Spinal cord (tissue), 10 donors: ENCODE measurements around the gene SMAD6. TPM values are rescaled to one million over a fixed set of nuclear protein-coding genes. Genes with fewer than 3 reads are reported as not detected.

ENCODE experiments used
- DNase-seq, 6 donors: peaks; one replicate each; pipeline versions ENCODE4 v3.0.0 to v3.0.0-alpha.2; 2013 to 2015; ENCODE audit warnings: low spot score in 6 of 6, low read depth in 4 of 6
- H3K27ac ChIP-seq: one replicate; pipeline ENCODE4 v1.5.1; 2013; ENCODE audit warnings: low read depth, low read length, control low read depth
- H3K27me3 ChIP-seq: one replicate; pipeline ENCODE4 v1.6.1; 2013; ENCODE audit warnings: low read length; ENCODE audit not compliant: control insufficient read depth, insufficient read depth
- H3K36me3 ChIP-seq: one replicate; pipeline ENCODE4 v1.6.1; 2013; ENCODE audit warnings: low read length; ENCODE audit not compliant: control insufficient read depth, insufficient read depth
- H3K4me1 ChIP-seq: one replicate; pipeline ENCODE4 v1.6.1; 2013; ENCODE audit warnings: low read length; ENCODE audit not compliant: control insufficient read depth, insufficient read depth
- H3K4me3 ChIP-seq: one replicate; pipeline ENCODE4 v1.5.1; 2013; ENCODE audit warnings: low read depth, low read length, control low read depth
- H3K9me3 ChIP-seq: one replicate; pipeline ENCODE4 v1.6.1; 2013; ENCODE audit warnings: low read length; ENCODE audit not compliant: control insufficient read depth, insufficient read depth
- WGBS: methylation state at CpG from one replicate; pipeline ENCODE4 v1.1.5; 2013; ENCODE audit warnings: missing lambda C conversion rate; ENCODE audit not compliant: insufficient coverage; 5-methylcytosine and 5-hydroxymethylcytosine counted together
- polyA plus RNA-seq, 2 donors: library from polyadenylated mRNA; unstranded; fragments of 120-200 nt; gene quantifications; one replicate each; pipeline ENCODE4 v1.2.1, GENCODE V29; 2013; ENCODE audit not compliant: insufficient read length in 2 of 2
- total RNA-seq, 2 donors: library from RNA; depleted of rRNA in 1 of 2; stranded (reverse); fragments of 120-200 nt in 1 of 2; fragments of >200 nt in 1 of 2; gene quantifications; one replicate each; pipeline versions ENCODE4 v1.2.3 to v1.2.4, GENCODE V29; 2013 to 2014
- donor health status: healthy.

The SMAD6 gene
- total and polyA plus RNA-seq, 4 donors = 7.7 to 22.0 (median 10.3) TPM

DNA sequence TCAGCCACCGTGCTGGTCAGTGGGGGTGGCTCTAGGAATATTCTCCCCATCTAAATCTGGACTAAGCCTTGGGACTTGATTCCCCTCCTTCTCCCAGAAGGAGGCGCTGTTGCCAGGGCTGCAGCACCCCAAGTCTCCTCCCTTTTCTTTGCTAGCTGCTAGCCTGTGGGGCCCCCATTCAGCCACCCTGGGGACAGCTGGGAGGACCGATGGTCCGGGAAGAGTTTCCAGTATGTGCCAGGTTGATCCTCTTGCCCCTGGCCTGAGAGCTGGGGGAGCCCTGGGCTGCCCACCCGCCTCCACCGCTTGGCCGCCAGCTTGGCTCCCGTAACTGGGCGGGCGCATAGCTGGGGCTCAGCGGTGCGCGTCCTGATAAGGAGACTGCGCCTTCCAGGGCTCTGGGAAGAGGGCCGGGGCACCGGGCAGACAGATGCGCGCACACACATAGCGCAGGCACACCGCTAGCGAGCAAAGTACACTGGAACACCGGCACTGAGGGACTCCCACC is 4.2 kb downstream of the SMAD6 start:
- Histone ChIP-seq H3K4me1 (peaks cover 45% of the 10 kb centered on the region), H3K36me3 (peaks cover 8% of the 10 kb centered on the region), H3K4me3 (no peak overlapping the region), H3K27ac (no peak overlapping the region), H3K27me3 (peaks cover 14% of the 10 kb centered on the region), H3K9me3 (no peaks in the 10 kb centered on the region)
- DNase-seq = no peak
- WGBS = 65% methylated on average over 22 of the region's 22 CpGs

DNA sequence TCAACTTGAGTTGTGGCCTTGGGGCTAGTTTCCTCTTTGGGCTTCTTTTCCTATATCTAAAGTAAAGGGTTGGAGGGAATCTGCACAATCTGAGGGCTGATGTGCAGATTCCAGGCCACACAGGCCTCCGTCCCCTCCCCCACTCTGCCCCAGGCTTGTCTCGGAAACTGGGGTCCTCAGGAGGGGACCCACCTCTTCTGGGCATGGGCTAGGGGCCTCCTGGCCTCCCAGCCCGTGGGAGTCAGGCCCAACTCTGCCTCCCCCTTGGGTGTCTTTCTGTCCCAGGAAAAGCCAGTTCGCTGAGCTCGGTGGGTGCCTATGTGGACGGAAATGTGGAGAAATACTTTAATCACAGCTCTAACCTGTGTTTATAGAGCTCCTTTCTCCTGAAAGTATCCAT is 4.8 kb downstream of the SMAD6 start:
- Histone ChIP-seq H3K4me3 (no peak overlapping the region), H3K9me3 (no peaks in the 10 kb centered on the region), H3K27ac (peak overlapping the region; percentile 65), H3K4me1 (peaks cover 44% of the 10 kb centered on the region), H3K27me3 (peaks cover 12% of the 10 kb centered on the region), H3K36me3 (peaks cover 8% of the 10 kb centered on the region)
- 48% methylated on average over 3 of the region's 6 CpGs for WGBS
- no peak for DNase-seq

DNA sequence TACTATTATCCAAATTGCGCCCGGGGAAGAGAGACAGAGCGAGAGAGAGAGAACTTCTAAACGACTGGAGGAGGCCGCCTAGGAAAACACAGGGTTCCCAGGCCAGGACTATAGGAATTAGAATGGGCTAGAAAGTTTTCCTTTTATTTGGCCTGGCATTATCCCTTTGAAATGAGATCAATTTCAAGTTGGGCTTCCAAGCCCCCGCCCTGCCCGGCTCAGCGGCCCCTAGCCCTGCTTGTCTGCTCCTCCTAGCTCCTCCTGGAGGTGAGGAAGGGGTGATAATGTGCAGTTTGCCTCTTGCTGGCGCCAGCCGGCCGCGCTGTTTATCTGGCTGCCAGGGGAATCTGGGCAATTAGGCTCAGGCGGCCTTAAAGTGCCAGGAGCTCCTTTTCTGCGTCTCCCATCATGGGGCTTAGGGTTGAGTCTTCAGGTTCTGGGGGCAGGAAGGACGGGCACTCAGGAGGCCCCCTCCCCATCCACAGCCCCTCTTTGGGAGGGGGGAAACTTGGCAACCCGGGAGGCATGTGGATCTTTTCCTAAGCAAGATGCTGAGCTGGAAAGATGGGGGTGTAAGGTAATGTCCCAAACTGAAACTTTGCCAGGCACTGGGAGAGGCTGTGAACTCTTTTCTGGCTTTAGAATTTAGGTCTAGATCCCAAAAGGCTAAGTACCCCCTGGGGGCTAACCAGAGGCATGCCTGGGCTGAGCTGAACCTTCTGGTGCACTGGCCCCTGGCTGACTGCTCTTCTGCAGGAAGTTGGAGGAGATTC is 5.5 kb downstream of the SMAD6 start:
- peaks cover 7% of the 10 kb centered on the region for H3K27me3 ChIP-seq
- H3K36me3 ChIP-seq = peaks cover 8% of the 10 kb centered on the region
- peaks cover 42% of the 10 kb centered on the region for H3K4me1 ChIP-seq
- H3K4me3 ChIP-seq = no peak overlapping the region
- H3K27ac ChIP-seq = peak overlapping the region; percentile 65
- H3K9me3 ChIP-seq = no peaks in the 10 kb centered on the region
- 13% methylated on average over 13 of the region's 16 CpGs for WGBS
- peak in 2 of 6 donors; percentile 77 to 79 for DNase-seq

GRCh38 chr15:66708389-66708788 is 6.4 kb downstream of the SMAD6 start:
- peaks cover 8% of the 10 kb centered on the region for H3K36me3 ChIP-seq
- DNase-seq = no peak
- H3K27ac ChIP-seq = no peak overlapping the region
- peaks cover 39% of the 10 kb centered on the region for H3K4me1 ChIP-seq
- no peaks in the 10 kb centered on the region for H3K9me3 ChIP-seq
- H3K27me3 ChIP-seq = peaks cover 4% of the 10 kb centered on the region
- H3K4me3 ChIP-seq = no peak overlapping the region
- 90% methylated on average over 2 of the region's 7 CpGs for WGBS

DNA sequence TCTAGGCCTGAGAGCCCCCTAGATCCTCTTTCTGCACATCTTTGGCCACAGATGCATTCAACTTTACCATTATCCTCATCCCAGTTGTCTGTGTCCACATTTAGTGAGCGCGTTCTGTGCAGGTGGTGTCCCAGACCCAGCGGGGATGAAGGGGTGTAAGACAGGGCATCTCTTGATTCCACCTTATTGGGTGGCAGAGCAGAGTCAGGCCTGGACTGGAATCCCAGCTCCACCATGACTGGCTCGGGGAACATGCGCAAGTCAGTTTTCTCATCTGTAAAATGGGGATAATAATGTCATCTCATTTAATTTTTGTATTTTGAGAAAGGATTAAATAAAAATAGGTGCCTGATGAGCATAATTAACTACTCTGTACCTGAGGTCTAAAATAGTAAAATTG is 7.8 kb downstream of the SMAD6 start:
- Histone ChIP-seq H3K27ac (no peak overlapping the region), H3K4me3 (no peak overlapping the region), H3K9me3 (no peaks in the 10 kb centered on the region), H3K4me1 (peaks cover 35% of the 10 kb centered on the region), H3K36me3 (peaks cover 8% of the 10 kb centered on the region), H3K27me3 (no peaks in the 10 kb centered on the region)
- WGBS = 93% methylated on average over 3 of the region's 5 CpGs
- DNase-seq = no peak

DNA sequence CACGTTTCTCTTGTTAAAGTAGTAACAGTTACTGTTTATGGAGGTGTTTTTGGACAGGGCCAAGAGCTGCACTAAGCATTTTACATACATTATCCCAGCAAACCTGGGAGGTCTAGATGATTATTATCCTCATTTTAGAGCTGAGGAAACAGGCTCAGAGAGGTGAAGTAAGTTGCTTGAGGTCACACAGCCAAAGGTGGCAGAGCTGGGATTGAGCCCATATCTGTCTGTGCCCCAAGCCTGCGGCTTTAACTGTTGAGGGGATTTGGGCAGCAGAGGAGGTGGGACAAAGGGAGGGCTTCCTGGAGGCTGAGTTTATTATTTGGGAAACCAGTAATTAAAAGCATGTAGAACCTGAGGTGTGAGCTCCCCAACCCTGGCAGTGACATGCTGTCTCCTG is 9.2 kb downstream of the SMAD6 start:
- Histone ChIP-seq H3K36me3 (peaks cover 6% of the 10 kb centered on the region), H3K4me1 (peaks cover 30% of the 10 kb centered on the region)

DNA sequence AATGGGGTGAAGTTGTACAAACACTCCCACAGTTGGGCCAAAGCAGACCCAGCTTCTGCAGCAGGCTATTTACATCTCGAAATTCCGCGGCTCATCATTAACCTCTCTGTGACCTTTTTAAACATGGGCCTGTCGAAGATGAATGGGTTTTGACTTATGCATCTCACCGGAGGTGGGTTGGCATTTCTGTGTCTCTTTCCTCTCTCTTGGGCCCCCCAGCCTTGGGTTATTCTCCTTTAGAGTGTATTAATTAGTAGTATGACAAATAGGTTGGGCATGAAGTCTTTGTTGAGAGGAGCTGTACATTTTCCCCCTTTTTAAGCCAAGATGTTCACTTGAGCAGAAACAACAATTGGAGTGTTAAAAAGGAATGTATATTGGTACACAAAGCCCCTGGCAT is 9.8 kb downstream of the SMAD6 start:
- H3K36me3 ChIP-seq = peaks cover 3% of the 10 kb centered on the region
- 7% methylated on average over 3 of the region's 5 CpGs for WGBS
- H3K9me3 ChIP-seq = no peaks in the 10 kb centered on the region
- H3K27ac ChIP-seq = no peak overlapping the region
- H3K27me3 ChIP-seq = no peaks in the 10 kb centered on the region
- peaks cover 24% of the 10 kb centered on the region for H3K4me1 ChIP-seq
- no peak overlapping the region for H3K4me3 ChIP-seq
- DNase-seq = no peak

More for the DNA sequence above, 9.2 kb downstream of the SMAD6 start:
- H3K27ac ChIP-seq = no peak overlapping the region
- DNase-seq = no peak
- WGBS = 40% methylated on average over 1 of the region's 2 CpGs
- no peaks in the 10 kb centered on the region for H3K9me3 ChIP-seq
- no peaks in the 10 kb centered on the region for H3K27me3 ChIP-seq
- no peak overlapping the region for H3K4me3 ChIP-seq

GRCh38 chr15:66713843-66714508 is 11.9 kb downstream of the SMAD6 start:
- Histone ChIP-seq H3K27ac (no peak overlapping the region), H3K9me3 (no peaks in the 10 kb centered on the region), H3K4me3 (no peak overlapping the region), H3K4me1 (peaks cover 13% of the 10 kb centered on the region), H3K36me3 (peaks cover 6% of the 10 kb centered on the region), H3K27me3 (no peaks in the 10 kb centered on the region)
- WGBS = 83% methylated on average over 6 of the region's 8 CpGs
- DNase-seq = no peak

GRCh38 chr15:66714543-66714981 is 12.5 kb downstream of the SMAD6 start:
- H3K4me1 ChIP-seq = peaks cover 13% of the 10 kb centered on the region
- peaks cover 11% of the 10 kb centered on the region for H3K36me3 ChIP-seq
- H3K27me3 ChIP-seq = no peaks in the 10 kb centered on the region
- no peak overlapping the region for H3K4me3 ChIP-seq
- DNase-seq = no peak
- H3K27ac ChIP-seq = no peak overlapping the region
- H3K9me3 ChIP-seq = no peaks in the 10 kb centered on the region
- 68% methylated on average over 5 of the region's 6 CpGs for WGBS
